NCI-H748 treated with DMSO at 0.1 percent for 48 hours (cell line): ENCODE results near the gene ANKRD13D.

Experiments
- DNase-seq: peaks from one replicate; lab custom pipeline; 2025; lab: John Stamatoyannopoulos, UW

ANKRD13D gene

GRCh38 chr11:67261946-67262681 lies 27.0 kb upstream of the ANKRD13D start:
- DNase-seq, result no peak

GRCh38 chr11:67262731-67263675 lies 26.1 kb upstream of the ANKRD13D start:
- DNase-seq, result peak; percentile 76

GRCh38 chr11:67264260-67264659 lies 24.8 kb upstream of the ANKRD13D start:
- no peak for DNase-seq

- no peak for DNase-seq
Measured at GRCh38 chr11:67264877-67265632, 24.0 kb upstream of the ANKRD13D start.

- DNase-seq, result no peak
Measured at GRCh38 chr11:67265633-67266448, 23.3 kb upstream of the ANKRD13D start.

GRCh38 chr11:67266449-67267187 lies 22.5 kb upstream of the ANKRD13D start, which contains the start of gene GRK2:
Gene GRK2 (plus strand): TSS chr11:67266473. CDS start chr11:67266700, 227 bp downstream.
- no peak for DNase-seq

- no peak for DNase-seq
Measured at GRCh38 chr11:67267188-67268080, 21.7 kb upstream of the ANKRD13D start.

GRCh38 chr11:67268081-67268961 lies 20.8 kb upstream of the ANKRD13D start:
- DNase-seq, result no peak

- DNase-seq, result no peak
Measured at GRCh38 chr11:67268962-67269268, 20.2 kb upstream of the ANKRD13D start.

- no peak for DNase-seq
Measured at GRCh38 chr11:67269401-67270255, 19.5 kb upstream of the ANKRD13D start.

- no peak for DNase-seq
Measured at GRCh38 chr11:67270256-67271204, 18.6 kb upstream of the ANKRD13D start.

- DNase-seq, result no peak
Measured at GRCh38 chr11:67271205-67271540, 17.9 kb upstream of the ANKRD13D start.

- no peak for DNase-seq
Measured at GRCh38 chr11:67271541-67272284, 17.4 kb upstream of the ANKRD13D start.

GRCh38 chr11:67272327-67273259 lies 16.5 kb upstream of the ANKRD13D start:
- DNase-seq, result no peak
